Lung (tissue), 12 donors: ENCODE measurements around the gene PARVB. TPM values are rescaled to one million over a fixed set of nuclear protein-coding genes. Genes with fewer than 3 reads are reported as not detected.

ENCODE experiments used
- ATAC-seq: fragments of 200-7000 bp; cut with Tn5 transposase; one replicate; pipeline ENCODE4 v1.9.1; 2020; ENCODE audit warnings: moderate number of reproducible peaks; ENCODE audit not compliant: insufficient read depth, low FRiP score
- DNase-seq, 3 donors: peaks; one replicate each; pipeline ENCODE4 v3.0.0-alpha.2; 2013 to 2017
- H3K27ac ChIP-seq, 2 donors: one replicate each; pipeline ENCODE4 v1.5.1; 2013; ENCODE audit warnings: mild to moderate bottlenecking in 2 of 2, moderate library complexity in 2 of 2, control low read depth in 1 of 2, inconsistent platforms in 1 of 2, low read depth in 1 of 2, low read length in 1 of 2
- H3K27me3 ChIP-seq, 3 donors: one replicate each; pipeline ENCODE4 v1.5.1; 2013; ENCODE audit warnings: low read length in 2 of 3; ENCODE audit not compliant: control insufficient read depth in 3 of 3, insufficient read depth in 3 of 3
- H3K36me3 ChIP-seq, 4 donors: one replicate each; pipeline ENCODE4 v1.5.1; 2013; ENCODE audit warnings: low read length in 4 of 4, mild to moderate bottlenecking in 1 of 4, moderate library complexity in 1 of 4; ENCODE audit not compliant: control insufficient read depth in 4 of 4, insufficient read depth in 4 of 4
- H3K4me1 ChIP-seq, 5 donors: one replicate each; pipeline ENCODE4 v1.5.1; 2013; ENCODE audit warnings: low read length in 5 of 5, mild to moderate bottlenecking in 2 of 5, moderate library complexity in 1 of 5; ENCODE audit not compliant: control insufficient read depth in 5 of 5, insufficient read depth in 5 of 5
- H3K4me3 ChIP-seq: one replicate; pipeline ENCODE4 v1.5.1; 2013; ENCODE audit warnings: mild to moderate bottlenecking, control low read depth, moderate library complexity
- H3K9ac ChIP-seq, 2 donors: one replicate each; pipeline ENCODE4 v1.5.1; 2013; ENCODE audit warnings: low read length in 2 of 2, control low read depth in 1 of 2; ENCODE audit not compliant: insufficient read depth in 1 of 2
- H3K9me3 ChIP-seq, 4 donors: one replicate each; pipeline ENCODE4 v1.5.1; 2013; ENCODE audit warnings: low read length in 3 of 4, mild to moderate bottlenecking in 1 of 4, moderate library complexity in 1 of 4; ENCODE audit not compliant: control insufficient read depth in 4 of 4, insufficient read depth in 3 of 4
- CTCF ChIP-seq: IDR thresholded peaks from 2 replicates; pipeline ENCODE4 v1.5.1; 2012; ENCODE audit warnings: mild to moderate bottlenecking; ENCODE audit errors: control extremely low read depth, extremely low read depth
- WGBS, 2 donors: extraction: QIAGEN DNeasy Blood & Tissue Kit; methylation state at CpG; one replicate each; pipeline ENCODE4 v1.1.7; 2013; 5-methylcytosine and 5-hydroxymethylcytosine counted together
- polyA plus RNA-seq, 2 donors: library from polyadenylated mRNA; stranded (reverse); fragments of 200-250 nt; gene quantifications; one replicate each; pipeline ENCODE4 v1.2.1, GENCODE V29; 2013
- total RNA-seq, 2 donors: library from RNA; depleted of rRNA in 1 of 2; stranded (reverse); fragments of >200 nt in 1 of 2; gene quantifications; one replicate each; pipeline ENCODE4 v1.2.1, GENCODE V29; 2014 to 2021
- donor health status: control.
- donor health status: control.
- donor health status: Bipolar disorder and iron deficiency.
- donor health status: healthy.
- donor health status: DM: yes; HTN: yes; CAD: no.

The PARVB gene
- total and polyA plus RNA-seq, 4 donors = 16.9 to 64.2 (median 49.7) TPM

- no peak for ATAC-seq
- no peak overlapping the region for H3K4me3 ChIP-seq
- no peaks in the 10 kb centered on the region for H3K9me3 ChIP-seq
- H3K27ac ChIP-seq = no peak overlapping the region
- H3K27me3 ChIP-seq = no peaks in the 10 kb centered on the region
- H3K4me1 ChIP-seq = peaks cover 0 to 29% (median 3%) of the 10 kb centered on the region in 5 donors
- peaks cover 0 to 5% (median 1%) of the 10 kb centered on the region in 4 donors for H3K36me3 ChIP-seq
- DNase-seq = no peak
- no peak overlapping the region for H3K9ac ChIP-seq
- WGBS, 2 donors = 85 to 87% methylated on average over 9 of the region's 9 CpGs
- no peak for TF ChIP-seq CTCF
These were observed 66.4 kb downstream of the PARVB start for GRCh38 chr22:44090571-44090905.

- DNase-seq = peak in 1 of 3 donors; percentile 31
- no peaks in the 10 kb centered on the region for H3K27me3 ChIP-seq
- no peak overlapping the region for H3K27ac ChIP-seq
- H3K9me3 ChIP-seq = no peaks in the 10 kb centered on the region
- no peak overlapping the region for H3K4me3 ChIP-seq
- H3K4me1 ChIP-seq = peaks cover 0 to 24% (median 3%) of the 10 kb centered on the region in 5 donors
- no peak for ATAC-seq
- no peak overlapping the region for H3K9ac ChIP-seq
- no peak for TF ChIP-seq CTCF
- peaks cover 0 to 5% (median 2%) of the 10 kb centered on the region in 4 donors for H3K36me3 ChIP-seq
- 76 to 85% methylated on average over 14 of the region's 14 CpGs for WGBS, 2 donors
These were observed 67.1 kb downstream of the PARVB start for GRCh38 chr22:44091021-44091721.

- no peak overlapping the region for H3K27ac ChIP-seq
- 97 to 99% methylated on average over 10 of the region's 10 CpGs for WGBS, 2 donors
- H3K36me3 ChIP-seq = peaks cover 0 to 7% (median 2%) of the 10 kb centered on the region in 4 donors
- H3K9ac ChIP-seq = no peak overlapping the region
- DNase-seq (no peak), ATAC-seq (no peak)
- TF ChIP-seq CTCF = no peak
- no peaks in the 10 kb centered on the region for H3K27me3 ChIP-seq
- H3K4me3 ChIP-seq = no peak overlapping the region
- no peaks in the 10 kb centered on the region for H3K9me3 ChIP-seq
- peaks cover 0 to 18% (median 3%) of the 10 kb centered on the region in 5 donors for H3K4me1 ChIP-seq
These were observed 67.6 kb downstream of the PARVB start for GRCh38 chr22:44091751-44092150.
